Type B pancreatic cell (in vitro differentiated cells): ENCODE results near the gene SART1. TPM values are rescaled to one million over a fixed set of nuclear protein-coding genes. Genes with fewer than 3 reads are reported as not detected.
"Not testable (repeated sequence)": the region's sequence is repeated elsewhere in the genome, so short reads cannot be mapped to it uniquely, and the experiment has no call there.

ENCODE experiments used
- DNase-seq: peaks from one replicate; pipeline ENCODE4 v3.0.0; 2021; ENCODE audit warnings: mixed read lengths; ENCODE audit not compliant: unreplicated experiment; ENCODE audit errors: extremely low spot score
- H3K27ac Mint-ChIP-seq: 2 replicates; pipeline ENCODE4 v1.8.0; 2021; ENCODE audit warnings: mild to moderate bottlenecking, mixed read lengths
- H3K27me3 Mint-ChIP-seq: 2 replicates; pipeline ENCODE4 v1.8.0; 2021; ENCODE audit warnings: mixed read lengths
- H3K36me3 Mint-ChIP-seq: 2 replicates; pipeline ENCODE4 v1.8.0; 2021; ENCODE audit warnings: mixed read lengths
- H3K4me1 Mint-ChIP-seq: one replicate; pipeline ENCODE4 v1.8.0; 2021; ENCODE audit warnings: mixed read lengths; ENCODE audit not compliant: unreplicated experiment
- H3K4me3 Mint-ChIP-seq: 2 replicates; pipeline ENCODE4 v1.8.0; 2021; ENCODE audit warnings: mild to moderate bottlenecking, mixed read lengths
- H3K9me3 Mint-ChIP-seq: 2 replicates; pipeline ENCODE4 v1.8.0; 2021; ENCODE audit warnings: mixed read lengths
- CTCF ChIP-seq: fragments of 200-600 bp; sonication (generic); conservative IDR thresholded peaks from 2 replicates; pipeline ENCODE4 v1.5.0; 2021; ENCODE audit warnings: antibody characterized with exemption, mild to moderate bottlenecking
- total RNA-seq: library from RNA; stranded (reverse); gene quantifications from 2 replicates; pipeline ENCODE4 v1.2.1, GENCODE V29; 2021; ENCODE audit warnings: low replicate concordance

Gene SART1
- total RNA-seq, 1 donor from 2014 or later, result 46.0 TPM

GRCh38 chr11:66020212-66020611, 58.7 kb downstream of the SART1 start:
- Mint-ChIP-seq H3K9me3 (no peaks in the 10 kb centered on the region), H3K27me3 (peaks cover 15% of the 10 kb centered on the region), H3K4me3 (no peak overlapping the region), H3K36me3 (no peaks in the 10 kb centered on the region), H3K4me1 (no peaks in the 10 kb centered on the region), H3K27ac (no peak overlapping the region)
- DNase-seq, result no peak
- TF ChIP-seq CTCF, result no peak

GRCh38 chr11:66020618-66021357, 59.3 kb downstream of the SART1 start:
- no peak for TF ChIP-seq CTCF
- H3K4me3 Mint-ChIP-seq, result no peak overlapping the region
- H3K36me3 Mint-ChIP-seq, result no peaks in the 10 kb centered on the region
- no peaks in the 10 kb centered on the region for H3K4me1 Mint-ChIP-seq
- no peaks in the 10 kb centered on the region for H3K9me3 Mint-ChIP-seq
- H3K27ac Mint-ChIP-seq, result no peak overlapping the region
- no peak for DNase-seq
- H3K27me3 Mint-ChIP-seq, result peaks cover 18% of the 10 kb centered on the region

GRCh38 chr11:66022401-66023185, 61.1 kb downstream of the SART1 start:
- Mint-ChIP-seq H3K4me3 (no peak overlapping the region), H3K27ac (no peak overlapping the region)
- DNase-seq, result peak; percentile 86

GRCh38 chr11:66023186-66023440, 61.6 kb downstream of the SART1 start:
- peaks cover 22% of the 10 kb centered on the region for H3K27me3 Mint-ChIP-seq
- H3K9me3 Mint-ChIP-seq, DNase-seq, H3K4me3 Mint-ChIP-seq, H3K4me1 Mint-ChIP-seq, H3K27ac Mint-ChIP-seq, H3K36me3 Mint-ChIP-seq: not testable (repeated sequence)

More at GRCh38 chr11:66022401-66023185, 61.1 kb downstream of the SART1 start:
- H3K36me3 Mint-ChIP-seq, result no peaks in the 10 kb centered on the region
- H3K9me3 Mint-ChIP-seq, result no peaks in the 10 kb centered on the region
- H3K4me1 Mint-ChIP-seq, result no peaks in the 10 kb centered on the region
- peak; percentile 93 for TF ChIP-seq CTCF
- peaks cover 18% of the 10 kb centered on the region for H3K27me3 Mint-ChIP-seq

- no peak within 1 kb of the TSS for H3K4me3 Mint-ChIP-seq
- no peaks in the 10 kb centered on the region for H3K9me3 Mint-ChIP-seq
- no peaks in the 10 kb centered on the region for H3K36me3 Mint-ChIP-seq
- H3K27me3 Mint-ChIP-seq, result peaks cover 25% of the 10 kb centered on the region
- no peak within 1 kb of the TSS for H3K27ac Mint-ChIP-seq
- no peak for DNase-seq
- no peak for TF ChIP-seq CTCF
- H3K4me1 Mint-ChIP-seq, result no peaks in the 10 kb centered on the region
Observed at GRCh38 chr11:66026017-66026529, 64.5 kb downstream of the SART1 start, which contains the start of gene CATSPER1. Gene CATSPER1 (minus strand): TSS chr11:66026479. CDS start chr11:66026379, 100 bp downstream.

Other genes starting within 250 kb of the SART1 start
- 61.7 and 77.6 TPM in 2 replicates for gene KAT5, start 249.5 kb upstream of the SART1 start, total RNA-seq
- gene RNASEH2C, start 240.9 kb upstream of the SART1 start, total RNA-seq, result 51.7 and 69.4 TPM in 2 replicates
- gene AP5B1, start 180.8 kb upstream of the SART1 start, total RNA-seq, result 16.6 and 38.9 TPM in 2 replicates
- 7.7 and 39.8 TPM in 2 replicates for gene OVOL1, start 174.7 kb upstream of the SART1 start, total RNA-seq
- 0.76 and 4.2 TPM in 2 replicates for gene SNX32, start 127.8 kb upstream of the SART1 start, total RNA-seq
- 947 and 981 TPM in 2 replicates for gene CFL1, start 103.6 kb upstream of the SART1 start, total RNA-seq
- gene MUS81, start 101.3 kb upstream of the SART1 start, total RNA-seq, result 67.9 and 72.4 TPM in 2 replicates
- gene EFEMP2, start 88.9 kb upstream of the SART1 start, total RNA-seq, result 5.5 and 24.5 TPM in 2 replicates
- not detected in 2 replicates for gene CTSW, start 81.9 kb upstream of the SART1 start, total RNA-seq
- 50.9 and 74.7 TPM in 2 replicates for gene FIBP, start 73.3 kb upstream of the SART1 start, total RNA-seq
- gene CCDC85B, start 71.1 kb upstream of the SART1 start, total RNA-seq, result 8.2 and 14.3 TPM in 2 replicates
- gene FOSL1, start 61.3 kb upstream of the SART1 start, total RNA-seq, result 2.1 and 11.1 TPM in 2 replicates
- gene C11orf68, start 42.7 kb upstream of the SART1 start, total RNA-seq, result 27.9 and 31.2 TPM in 2 replicates
- 49.3 and 66.1 TPM in 2 replicates for gene DRAP1, start 42.3 kb upstream of the SART1 start, total RNA-seq
- gene TSGA10IP, start 16.3 kb upstream of the SART1 start, total RNA-seq, result 0.68 TPM in 1 of 2 replicates, not detected in the other
- gene EIF1AD, start 40.4 kb downstream of the SART1 start, total RNA-seq, result 38.4 and 44.8 TPM in 2 replicates
- 164 and 266 TPM in 2 replicates for gene BANF1, start 40.8 kb downstream of the SART1 start, total RNA-seq
- gene CST6, start 50.3 kb downstream of the SART1 start, total RNA-seq, result 5.7 TPM in 1 of 2 replicates, not detected in the other
- gene CATSPER1, start 64.7 kb downstream of the SART1 start, total RNA-seq, result not detected in 2 replicates
- 3.7 TPM in 1 of 2 replicates, not detected in the other for gene GAL3ST3, start 87.4 kb downstream of the SART1 start, total RNA-seq
- 192 and 210 TPM in 2 replicates for gene SF3B2, start 90.6 kb downstream of the SART1 start, total RNA-seq
- 44.1 and 49.9 TPM in 2 replicates for gene PACS1, start 108.5 kb downstream of the SART1 start, total RNA-seq